Measurements from ENCODE around the gene DPP6. TPM values are rescaled to one million over a fixed set of nuclear protein-coding genes. Genes with fewer than 3 reads are reported as not detected.
A peak's percentile ranks its signal among the peaks of the same experiment; 100 is the strongest.

Gene DPP6
- polyA plus RNA-seq, 2 of the 4 experiments (the other 2 are of a cell fraction): not detected

GRCh38 chr7:154489897-154490296 is 437.7 kb downstream of the DPP6 start:
- Histone ChIP-seq H3K27ac (no peak overlapping the region), H3K9me3 (no peaks in the 10 kb centered on the region), H3K4me3 (no peak overlapping the region), H3K4me2 (no peak overlapping the region), H3K4me1 (no peaks in the 10 kb centered on the region)
- WGBS (ENCODE audit: missing lambda C conversion rate): 36% methylated on average over 4 of the region's 4 CpGs
- DNase-seq (ENCODE audit: low read depth in 1 of 2, low spot score in 1 of 2) (no peak), ATAC-seq (no peak), FAIRE-seq (no peak)
- TF ChIP-seq RAD21 (conservative IDR thresholded peaks at IDR 0.05 in 1 of 2, IDR thresholded peaks at IDR 0.05 in 1 of 2) (no peak), JUNB (IDR thresholded peaks at IDR 0.05) (no peak), ZFP36 (IDR thresholded peaks at IDR 0.05; ENCODE audit: borderline replicate concordance, partially characterized antibody) (no peak), KDM1A (IDR thresholded peaks at IDR 0.05; ENCODE audit: low read depth) (no peak), ATOH8 (CRISPR knock-in tag; IDR thresholded peaks at IDR 0.05; ENCODE audit: low read depth) (no peak), JUN (IDR thresholded peaks at IDR 0.05) (no peak), CHD2 (IDR thresholded peaks at IDR 0.05; ENCODE audit: low read length, partially characterized antibody) (no peak), EHMT2 (IDR thresholded peaks at IDR 0.05; ENCODE audit: low read depth) (no peak), MAZ (IDR thresholded peaks at IDR 0.05; ENCODE audit: borderline replicate concordance, low read depth, low read length) (no peak), KDM5A (IDR thresholded peaks at IDR 0.05) (no peak), TFCP2L1 (CRISPR knock-in tag; IDR thresholded peaks at IDR 0.05) (no peak), FOSL2 (IDR thresholded peaks at IDR 0.05) (no peak), FOSL2 (CRISPR knock-in tag; IDR thresholded peaks at IDR 0.05) (no peak)
- TF ChIP-seq, protein P1, sequence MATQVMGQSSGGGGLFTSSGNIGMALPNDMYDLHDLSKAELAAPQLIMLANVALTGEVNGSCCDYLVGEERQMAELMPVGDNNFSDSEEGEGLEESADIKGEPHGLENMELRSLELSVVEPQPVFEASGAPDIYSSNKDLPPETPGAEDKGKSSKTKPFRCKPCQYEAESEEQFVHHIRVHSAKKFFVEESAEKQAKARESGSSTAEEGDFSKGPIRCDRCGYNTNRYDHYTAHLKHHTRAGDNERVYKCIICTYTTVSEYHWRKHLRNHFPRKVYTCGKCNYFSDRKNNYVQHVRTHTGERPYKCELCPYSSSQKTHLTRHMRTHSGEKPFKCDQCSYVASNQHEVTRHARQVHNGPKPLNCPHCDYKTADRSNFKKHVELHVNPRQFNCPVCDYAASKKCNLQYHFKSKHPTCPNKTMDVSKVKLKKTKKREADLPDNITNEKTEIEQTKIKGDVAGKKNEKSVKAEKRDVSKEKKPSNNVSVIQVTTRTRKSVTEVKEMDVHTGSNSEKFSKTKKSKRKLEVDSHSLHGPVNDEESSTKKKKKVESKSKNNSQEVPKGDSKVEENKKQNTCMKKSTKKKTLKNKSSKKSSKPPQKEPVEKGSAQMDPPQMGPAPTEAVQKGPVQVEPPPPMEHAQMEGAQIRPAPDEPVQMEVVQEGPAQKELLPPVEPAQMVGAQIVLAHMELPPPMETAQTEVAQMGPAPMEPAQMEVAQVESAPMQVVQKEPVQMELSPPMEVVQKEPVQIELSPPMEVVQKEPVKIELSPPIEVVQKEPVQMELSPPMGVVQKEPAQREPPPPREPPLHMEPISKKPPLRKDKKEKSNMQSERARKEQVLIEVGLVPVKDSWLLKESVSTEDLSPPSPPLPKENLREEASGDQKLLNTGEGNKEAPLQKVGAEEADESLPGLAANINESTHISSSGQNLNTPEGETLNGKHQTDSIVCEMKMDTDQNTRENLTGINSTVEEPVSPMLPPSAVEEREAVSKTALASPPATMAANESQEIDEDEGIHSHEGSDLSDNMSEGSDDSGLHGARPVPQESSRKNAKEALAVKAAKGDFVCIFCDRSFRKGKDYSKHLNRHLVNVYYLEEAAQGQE (IDR thresholded peaks at IDR 0.05): no peak
- CTCF ChIA-PET: interaction anchor here (2.9 kb wide), 1 partner anchor 14 kb away, joined by 13 read pairs; no protein-coding TSS in a partner anchor
- POLR2A ChIA-PET: no interaction called here

- H3K27ac ChIP-seq: no peak overlapping the region
- POLR2A ChIA-PET: no interaction called here
- 49% methylated on average over 5 of the region's 5 CpGs for WGBS (ENCODE audit: missing lambda C conversion rate)
- DNase-seq (ENCODE audit: low read depth in 1 of 2, low spot score in 1 of 2): no peak
- no peak for FAIRE-seq
- no peaks in the 10 kb centered on the region for H3K4me1 ChIP-seq
- CTCF ChIA-PET: interaction anchor here (0.9 to 1.0 kb wide), 2 partner anchors 9 to 10 kb away, joined by 3 read pairs; no protein-coding TSS in a partner anchor
- no peak overlapping the region for H3K4me3 ChIP-seq
- no peak for ATAC-seq
- H3K9me3 ChIP-seq: no peaks in the 10 kb centered on the region
- TF ChIP-seq HOXB5 (CRISPR knock-in tag; IDR thresholded peaks at IDR 0.05): no peak
- no peak for TF ChIP-seq MYC (IDR thresholded peaks at IDR 0.05; ENCODE audit: borderline replicate concordance, low read length)
- no peak for TF ChIP-seq ATOH8 (CRISPR knock-in tag; IDR thresholded peaks at IDR 0.05; ENCODE audit: low read depth)
- TF ChIP-seq CEBPB (IDR thresholded peaks at IDR 0.05): peak; percentile 81 to 86
- no peak for TF ChIP-seq CTCF (IDR thresholded peaks at IDR 0.05)
- TF ChIP-seq ZSCAN20 (CRISPR knock-in tag; IDR thresholded peaks at IDR 0.05): no peak
- no peak for TF ChIP-seq ESRRA (IDR thresholded peaks at IDR 0.05; ENCODE audit: borderline replicate concordance, low read length)
- no peak for TF ChIP-seq KDM1A (IDR thresholded peaks at IDR 0.05; ENCODE audit: low read depth)
- no peak overlapping the region for H3K4me2 ChIP-seq
Measured at GRCh38 chr7:154493594-154493993, 441.4 kb downstream of the DPP6 start.
